Liver (tissue), 9 donors: Measurements from ENCODE around the gene GRK3. TPM values are rescaled to one million over a fixed set of nuclear protein-coding genes. Genes with fewer than 3 reads are reported as not detected.

Experiments used
- DNase-seq: peaks from one replicate; pipeline ENCODE4 v3.0.0-alpha.2; 2017; ENCODE audit warnings: low spot score
- H3K27ac ChIP-seq, 2 donors: one replicate each; pipeline ENCODE4 v1.7.0; 2013; ENCODE audit warnings: inconsistent platforms in 2 of 2, low read length in 2 of 2, control low read depth in 1 of 2, low read depth in 1 of 2, mild to moderate bottlenecking in 1 of 2
- H3K27me3 ChIP-seq, 4 donors: one replicate each; pipeline versions ENCODE4 v1.6.1 to v1.7.0; 2013; ENCODE audit warnings: low read length in 3 of 4, inconsistent platforms in 1 of 4, mild to moderate bottlenecking in 1 of 4, moderate library complexity in 1 of 4; ENCODE audit not compliant: control insufficient read depth in 4 of 4, insufficient read depth in 4 of 4
- H3K36me3 ChIP-seq, 4 donors: one replicate each; pipeline versions ENCODE4 v1.6.1 to v1.7.0; 2013; ENCODE audit warnings: low read length in 3 of 4, mild to moderate bottlenecking in 3 of 4, low read depth in 1 of 4, moderate library complexity in 1 of 4; ENCODE audit not compliant: control insufficient read depth in 4 of 4, insufficient read depth in 3 of 4
- H3K4me1 ChIP-seq, 4 donors: one replicate each; pipeline versions ENCODE4 v1.6.1 to v1.7.0; 2013; ENCODE audit warnings: low read length in 3 of 4, mild to moderate bottlenecking in 3 of 4, moderate library complexity in 1 of 4; ENCODE audit not compliant: control insufficient read depth in 4 of 4, insufficient read depth in 4 of 4
- H3K4me3 ChIP-seq, 3 donors: one replicate each; pipeline versions ENCODE4 v1.6.1 to v1.7.0; 2013; ENCODE audit warnings: low read length in 3 of 3, control low read depth in 1 of 3, low read depth in 1 of 3, mild to moderate bottlenecking in 1 of 3
- H3K9ac ChIP-seq, 2 donors: one replicate each; pipeline ENCODE4 v1.7.0; 2013; ENCODE audit warnings: low read length in 2 of 2, mild to moderate bottlenecking in 2 of 2, moderate library complexity in 2 of 2, control low read depth in 1 of 2, low read depth in 1 of 2
- H3K9me3 ChIP-seq, 4 donors: one replicate each; pipeline versions ENCODE4 v1.6.1 to v1.7.0; 2013; ENCODE audit warnings: low read length in 3 of 4; ENCODE audit not compliant: control insufficient read depth in 4 of 4
- FOXA1 ChIP-seq: IDR thresholded peaks from 2 replicates; pipeline ENCODE4 v1.6.1; 2016; ENCODE audit warnings: antibody characterized with exemption
- HNF4A ChIP-seq, 2 donors: conservative IDR thresholded peaks; 2 replicates each; pipeline ENCODE4 v1.6.1; 2016; ENCODE audit warnings: antibody characterized with exemption in 2 of 2, mild to moderate bottlenecking in 2 of 2
- JUND ChIP-seq, 2 donors: IDR thresholded peaks; 2 replicates each; pipeline ENCODE4 v1.6.1; 2016; ENCODE audit warnings: antibody characterized with exemption in 2 of 2
- NR2F2 ChIP-seq: IDR thresholded peaks from 2 replicates; pipeline ENCODE4 v1.6.1; 2016; ENCODE audit warnings: antibody characterized with exemption
- RAD21 ChIP-seq, 2 donors: IDR thresholded peaks; 2 replicates each; pipeline ENCODE4 v1.6.1; 2016; ENCODE audit warnings: antibody characterized with exemption in 2 of 2, mild to moderate bottlenecking in 2 of 2
- SP1 ChIP-seq: IDR thresholded peaks from 2 replicates; pipeline ENCODE4 v1.6.1; 2018; ENCODE audit warnings: antibody characterized with exemption, mild to moderate bottlenecking
- TAF1 ChIP-seq: conservative IDR thresholded peaks from 2 replicates; pipeline ENCODE4 v1.6.1; 2016; ENCODE audit warnings: antibody characterized with exemption, mild to moderate bottlenecking
- YY1 ChIP-seq: IDR thresholded peaks from 2 replicates; pipeline ENCODE4 v1.6.1; 2016; ENCODE audit warnings: antibody characterized with exemption, mild to moderate bottlenecking
- WGBS: extraction: QIAGEN DNeasy Blood & Tissue Kit; methylation state at CpG from one replicate; pipeline ENCODE4 v1.1.7; 2013; 5-methylcytosine and 5-hydroxymethylcytosine counted together
- polyA plus RNA-seq, 2 donors: library from polyadenylated mRNA; stranded (reverse) in 1 of 2; unstranded in 1 of 2; fragments of 200-250 nt in 1 of 2; fragments of >200 nt in 1 of 2; fragmentation: Nextera tagmentation in 1 of 2; extraction: Ambion mirVana in 1 of 2; gene quantifications; one replicate each; pipeline versions ENCODE4 v1.2.1 to v1.2.3, GENCODE V29; 2013 to 2015
- total RNA-seq, 2 donors: library from RNA; depleted of rRNA; stranded (reverse); fragments of >200 nt; gene quantifications; one replicate each; pipeline ENCODE4 v1.2.3, GENCODE V29; 2014
- TF ChIP-seq, protein P1 (sequence below): IDR thresholded peaks from 2 replicates; pipeline ENCODE4 v1.6.1; 2016; ENCODE audit warnings: antibody characterized with exemption
- TF ChIP-seq, protein P2 (sequence below): IDR thresholded peaks from 2 replicates; pipeline ENCODE4 v1.6.1; 2016; ENCODE audit warnings: antibody characterized with exemption
- TF ChIP-seq, protein P3 (sequence below): fragments of 150-350 bp; IDR thresholded peaks from 2 replicates; pipeline ENCODE4 v1.5.1; 2017; ENCODE audit warnings: improper control_type of control experiment, low read depth, low read length; ENCODE audit not compliant: missing input control
- TF ChIP-seq, protein P4 (sequence below): IDR thresholded peaks from 2 replicates; pipeline ENCODE4 v1.6.1; 2016; ENCODE audit warnings: antibody characterized with exemption
- TF ChIP-seq, protein P5 (sequence below): IDR thresholded peaks from 2 replicates; pipeline ENCODE4 v1.6.1; 2016; ENCODE audit warnings: antibody characterized with exemption, mild to moderate bottlenecking
- donor health status: healthy.
- donor health status: healthy.
- donor health status: healthy.
- donor health status: healthy.
- donor health status: healthy.

The GRK3 gene
- total and polyA plus RNA-seq, 4 donors: 0.79 to 6.5 (median 2.4) TPM

DNA sequence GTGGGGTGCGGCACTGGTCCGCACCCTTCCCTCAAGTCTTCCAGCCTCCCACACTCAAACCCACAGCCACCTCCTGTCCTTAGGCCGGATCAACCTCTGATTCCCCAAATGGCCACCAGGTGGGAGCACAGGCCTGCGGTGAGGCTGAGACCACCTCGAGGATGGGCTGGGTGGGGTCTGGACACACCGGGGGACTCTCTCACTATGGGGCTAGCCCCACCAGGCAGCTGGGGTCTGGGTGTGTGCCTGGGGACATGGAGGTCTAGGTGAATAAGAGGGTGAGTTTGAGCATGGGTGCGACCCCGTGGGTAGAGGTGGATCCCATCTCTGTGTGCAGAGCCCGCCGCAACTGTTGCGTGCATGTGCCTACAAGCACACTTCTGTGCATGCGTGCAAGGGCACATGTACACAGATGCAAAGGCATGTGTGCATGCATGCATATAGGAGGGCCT, 210.1 kb downstream of the GRK3 start:
- Histone ChIP-seq H3K4me3 (no peak overlapping the region), H3K4me1 (no peaks in the 10 kb centered on the region), H3K27ac (no peak overlapping the region), H3K9me3 (no peaks in the 10 kb centered on the region), H3K9ac (no peak overlapping the region), H3K36me3 (no peaks in the 10 kb centered on the region), H3K27me3 (no peaks in the 10 kb centered on the region)
- no peak for DNase-seq
- TF ChIP-seq RAD21 (IDR thresholded peaks at IDR 0.05): peak; percentile 10 to 22
- no peak for TF ChIP-seq NR2F2
- WGBS: 51% methylated on average over 12 of the region's 12 CpGs

DNA sequence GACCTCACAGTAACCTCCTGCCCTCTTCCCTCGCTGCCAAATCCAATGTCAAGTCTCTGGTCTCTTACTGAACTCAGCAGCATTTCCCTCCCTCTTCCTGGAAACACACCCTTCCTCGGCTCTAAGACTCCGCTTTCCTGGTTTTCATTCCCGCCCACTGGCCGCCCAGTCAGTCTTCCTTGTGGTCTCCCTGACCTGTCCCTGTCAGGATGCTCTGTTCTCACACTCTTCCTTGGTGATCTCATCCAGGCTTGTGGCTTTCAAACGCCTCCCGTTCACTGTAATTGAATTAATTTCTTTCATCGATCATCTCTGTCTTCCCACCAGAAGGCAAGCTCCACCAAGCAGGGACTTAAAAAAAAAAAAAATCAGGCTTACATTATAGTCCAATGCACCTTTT, 211.1 kb downstream of the GRK3 start:
- TF ChIP-seq, protein P1, sequence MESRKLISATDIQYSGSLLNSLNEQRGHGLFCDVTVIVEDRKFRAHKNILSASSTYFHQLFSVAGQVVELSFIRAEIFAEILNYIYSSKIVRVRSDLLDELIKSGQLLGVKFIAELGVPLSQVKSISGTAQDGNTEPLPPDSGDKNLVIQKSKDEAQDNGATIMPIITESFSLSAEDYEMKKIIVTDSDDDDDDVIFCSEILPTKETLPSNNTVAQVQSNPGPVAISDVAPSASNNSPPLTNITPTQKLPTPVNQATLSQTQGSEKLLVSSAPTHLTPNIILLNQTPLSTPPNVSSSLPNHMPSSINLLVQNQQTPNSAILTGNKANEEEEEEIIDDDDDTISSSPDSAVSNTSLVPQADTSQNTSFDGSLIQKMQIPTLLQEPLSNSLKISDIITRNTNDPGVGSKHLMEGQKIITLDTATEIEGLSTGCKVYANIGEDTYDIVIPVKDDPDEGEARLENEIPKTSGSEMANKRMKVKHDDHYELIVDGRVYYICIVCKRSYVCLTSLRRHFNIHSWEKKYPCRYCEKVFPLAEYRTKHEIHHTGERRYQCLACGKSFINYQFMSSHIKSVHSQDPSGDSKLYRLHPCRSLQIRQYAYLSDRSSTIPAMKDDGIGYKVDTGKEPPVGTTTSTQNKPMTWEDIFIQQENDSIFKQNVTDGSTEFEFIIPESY: no peak
- TF ChIP-seq RAD21 (IDR thresholded peaks at IDR 0.05) (no peak), JUND (IDR thresholded peaks at IDR 0.05) (no peak), YY1 (no peak), SP1 (no peak), HNF4A (conservative IDR thresholded peaks at IDR 0.05) (no peak), TAF1 (no peak), FOXA1 (no peak), NR2F2 (no peak)
- TF ChIP-seq, protein P2, sequence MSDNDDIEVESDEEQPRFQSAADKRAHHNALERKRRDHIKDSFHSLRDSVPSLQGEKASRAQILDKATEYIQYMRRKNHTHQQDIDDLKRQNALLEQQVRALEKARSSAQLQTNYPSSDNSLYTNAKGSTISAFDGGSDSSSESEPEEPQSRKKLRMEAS: no peak
- TF ChIP-seq, protein P3, sequence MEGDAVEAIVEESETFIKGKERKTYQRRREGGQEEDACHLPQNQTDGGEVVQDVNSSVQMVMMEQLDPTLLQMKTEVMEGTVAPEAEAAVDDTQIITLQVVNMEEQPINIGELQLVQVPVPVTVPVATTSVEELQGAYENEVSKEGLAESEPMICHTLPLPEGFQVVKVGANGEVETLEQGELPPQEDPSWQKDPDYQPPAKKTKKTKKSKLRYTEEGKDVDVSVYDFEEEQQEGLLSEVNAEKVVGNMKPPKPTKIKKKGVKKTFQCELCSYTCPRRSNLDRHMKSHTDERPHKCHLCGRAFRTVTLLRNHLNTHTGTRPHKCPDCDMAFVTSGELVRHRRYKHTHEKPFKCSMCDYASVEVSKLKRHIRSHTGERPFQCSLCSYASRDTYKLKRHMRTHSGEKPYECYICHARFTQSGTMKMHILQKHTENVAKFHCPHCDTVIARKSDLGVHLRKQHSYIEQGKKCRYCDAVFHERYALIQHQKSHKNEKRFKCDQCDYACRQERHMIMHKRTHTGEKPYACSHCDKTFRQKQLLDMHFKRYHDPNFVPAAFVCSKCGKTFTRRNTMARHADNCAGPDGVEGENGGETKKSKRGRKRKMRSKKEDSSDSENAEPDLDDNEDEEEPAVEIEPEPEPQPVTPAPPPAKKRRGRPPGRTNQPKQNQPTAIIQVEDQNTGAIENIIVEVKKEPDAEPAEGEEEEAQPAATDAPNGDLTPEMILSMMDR: no peak
- TF ChIP-seq, protein P4, sequence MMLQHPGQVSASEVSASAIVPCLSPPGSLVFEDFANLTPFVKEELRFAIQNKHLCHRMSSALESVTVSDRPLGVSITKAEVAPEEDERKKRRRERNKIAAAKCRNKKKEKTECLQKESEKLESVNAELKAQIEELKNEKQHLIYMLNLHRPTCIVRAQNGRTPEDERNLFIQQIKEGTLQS: no peak
- TF ChIP-seq, protein P5, sequence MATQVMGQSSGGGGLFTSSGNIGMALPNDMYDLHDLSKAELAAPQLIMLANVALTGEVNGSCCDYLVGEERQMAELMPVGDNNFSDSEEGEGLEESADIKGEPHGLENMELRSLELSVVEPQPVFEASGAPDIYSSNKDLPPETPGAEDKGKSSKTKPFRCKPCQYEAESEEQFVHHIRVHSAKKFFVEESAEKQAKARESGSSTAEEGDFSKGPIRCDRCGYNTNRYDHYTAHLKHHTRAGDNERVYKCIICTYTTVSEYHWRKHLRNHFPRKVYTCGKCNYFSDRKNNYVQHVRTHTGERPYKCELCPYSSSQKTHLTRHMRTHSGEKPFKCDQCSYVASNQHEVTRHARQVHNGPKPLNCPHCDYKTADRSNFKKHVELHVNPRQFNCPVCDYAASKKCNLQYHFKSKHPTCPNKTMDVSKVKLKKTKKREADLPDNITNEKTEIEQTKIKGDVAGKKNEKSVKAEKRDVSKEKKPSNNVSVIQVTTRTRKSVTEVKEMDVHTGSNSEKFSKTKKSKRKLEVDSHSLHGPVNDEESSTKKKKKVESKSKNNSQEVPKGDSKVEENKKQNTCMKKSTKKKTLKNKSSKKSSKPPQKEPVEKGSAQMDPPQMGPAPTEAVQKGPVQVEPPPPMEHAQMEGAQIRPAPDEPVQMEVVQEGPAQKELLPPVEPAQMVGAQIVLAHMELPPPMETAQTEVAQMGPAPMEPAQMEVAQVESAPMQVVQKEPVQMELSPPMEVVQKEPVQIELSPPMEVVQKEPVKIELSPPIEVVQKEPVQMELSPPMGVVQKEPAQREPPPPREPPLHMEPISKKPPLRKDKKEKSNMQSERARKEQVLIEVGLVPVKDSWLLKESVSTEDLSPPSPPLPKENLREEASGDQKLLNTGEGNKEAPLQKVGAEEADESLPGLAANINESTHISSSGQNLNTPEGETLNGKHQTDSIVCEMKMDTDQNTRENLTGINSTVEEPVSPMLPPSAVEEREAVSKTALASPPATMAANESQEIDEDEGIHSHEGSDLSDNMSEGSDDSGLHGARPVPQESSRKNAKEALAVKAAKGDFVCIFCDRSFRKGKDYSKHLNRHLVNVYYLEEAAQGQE: no peak
- 50% methylated on average over 8 of the region's 8 CpGs for WGBS
- Histone ChIP-seq H3K4me1 (no peaks in the 10 kb centered on the region), H3K27ac (no peak overlapping the region), H3K9ac (no peak overlapping the region), H3K9me3 (no peaks in the 10 kb centered on the region), H3K27me3 (no peaks in the 10 kb centered on the region), H3K4me3 (no peak overlapping the region), H3K36me3 (no peaks in the 10 kb centered on the region)
- no peak for DNase-seq
